Measurements from ENCODE around the gene KIAA0753. TPM values are rescaled to one million over a fixed set of nuclear protein-coding genes. Genes with fewer than 3 reads are reported as not detected.

KIAA0753 gene
- total and polyA plus RNA-seq, 2 of the 13 experiments (the other 11 are each of a cell fraction or from before 2014, with no cell fraction given) = 5.2 to 9.1 TPM

DNA sequence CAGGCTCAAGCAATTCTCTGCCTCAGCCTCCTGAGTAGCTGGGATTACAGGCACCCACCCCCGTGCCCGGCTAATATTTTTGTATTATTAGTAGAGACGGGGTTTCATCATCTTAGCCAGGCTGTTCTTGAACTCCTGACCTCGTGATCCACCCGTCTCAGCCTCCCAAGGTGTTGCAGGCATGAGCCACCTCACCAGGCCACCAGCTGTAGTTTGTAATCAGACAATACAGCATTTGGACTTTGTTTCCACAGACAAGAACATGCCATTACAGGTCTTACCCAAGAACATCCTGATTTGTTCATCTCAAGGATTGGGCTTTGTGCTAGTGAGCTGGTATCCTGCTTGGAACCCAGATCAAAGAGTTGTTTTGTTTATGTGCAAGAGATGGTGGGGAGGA, 41.2 kb upstream of the KIAA0753 start (continued):
- TF ChIP-seq IKZF4 (CRISPR knock-in tag; IDR thresholded peaks at IDR 0.05; ENCODE audit: borderline replicate concordance, low read depth, not compliant biosample characterization) (no peak), ZNF547 (CRISPR knock-in tag; IDR thresholded peaks at IDR 0.05) (no peak), NFYB (CRISPR knock-in tag; IDR thresholded peaks at IDR 0.05) (no peak), ZNF557 (CRISPR knock-in tag; IDR thresholded peaks at IDR 0.05) (no peak), RARA (CRISPR knock-in tag; IDR thresholded peaks at IDR 0.05) (peak; percentile 40; the same call in 1 of the 2 replicates), ONECUT2 (CRISPR knock-in tag; IDR thresholded peaks at IDR 0.05) (no peak), ZNF530 (CRISPR knock-in tag; IDR thresholded peaks at IDR 0.05; ENCODE audit: low read depth) (no peak), FOXP1 (IDR thresholded peaks at IDR 0.05) (no peak), FOXP1 (CRISPR knock-in tag; IDR thresholded peaks at IDR 0.05) (peak; percentile 29; the same call in 1 of the 2 replicates), ZNF644 (CRISPR knock-in tag; IDR thresholded peaks at IDR 0.05; ENCODE audit: low read depth) (peak; percentile 36; the same call in 1 of the 2 replicates), HNF4A (CRISPR knock-in tag; IDR thresholded peaks at IDR 0.05) (peak; percentile 55; the same call in 1 of the 2 replicates), NCOA2 (CRISPR knock-in tag; IDR thresholded peaks at IDR 0.05) (0 out of 2 replicates have a peak, but pooled peaks have one; percentile 11), ZBTB21 (CRISPR knock-in tag; IDR thresholded peaks at IDR 0.05) (0 out of 2 replicates have a peak, but pooled peaks have one; percentile 9), SALL1 (CRISPR knock-in tag; IDR thresholded peaks at IDR 0.05) (0 out of 2 replicates have a peak, but pooled peaks have one; percentile 6), ZNF775 (CRISPR knock-in tag; IDR thresholded peaks at IDR 0.05; ENCODE audit: borderline replicate concordance) (no peak), ZFP36L1 (CRISPR knock-in tag; IDR thresholded peaks at IDR 0.05) (no peak), PRPF4 (IDR thresholded peaks at IDR 0.05; ENCODE audit: low read depth, low read length, poor library complexity, severe bottlenecking) (no peak)
- TF ChIP-seq, protein P1, sequence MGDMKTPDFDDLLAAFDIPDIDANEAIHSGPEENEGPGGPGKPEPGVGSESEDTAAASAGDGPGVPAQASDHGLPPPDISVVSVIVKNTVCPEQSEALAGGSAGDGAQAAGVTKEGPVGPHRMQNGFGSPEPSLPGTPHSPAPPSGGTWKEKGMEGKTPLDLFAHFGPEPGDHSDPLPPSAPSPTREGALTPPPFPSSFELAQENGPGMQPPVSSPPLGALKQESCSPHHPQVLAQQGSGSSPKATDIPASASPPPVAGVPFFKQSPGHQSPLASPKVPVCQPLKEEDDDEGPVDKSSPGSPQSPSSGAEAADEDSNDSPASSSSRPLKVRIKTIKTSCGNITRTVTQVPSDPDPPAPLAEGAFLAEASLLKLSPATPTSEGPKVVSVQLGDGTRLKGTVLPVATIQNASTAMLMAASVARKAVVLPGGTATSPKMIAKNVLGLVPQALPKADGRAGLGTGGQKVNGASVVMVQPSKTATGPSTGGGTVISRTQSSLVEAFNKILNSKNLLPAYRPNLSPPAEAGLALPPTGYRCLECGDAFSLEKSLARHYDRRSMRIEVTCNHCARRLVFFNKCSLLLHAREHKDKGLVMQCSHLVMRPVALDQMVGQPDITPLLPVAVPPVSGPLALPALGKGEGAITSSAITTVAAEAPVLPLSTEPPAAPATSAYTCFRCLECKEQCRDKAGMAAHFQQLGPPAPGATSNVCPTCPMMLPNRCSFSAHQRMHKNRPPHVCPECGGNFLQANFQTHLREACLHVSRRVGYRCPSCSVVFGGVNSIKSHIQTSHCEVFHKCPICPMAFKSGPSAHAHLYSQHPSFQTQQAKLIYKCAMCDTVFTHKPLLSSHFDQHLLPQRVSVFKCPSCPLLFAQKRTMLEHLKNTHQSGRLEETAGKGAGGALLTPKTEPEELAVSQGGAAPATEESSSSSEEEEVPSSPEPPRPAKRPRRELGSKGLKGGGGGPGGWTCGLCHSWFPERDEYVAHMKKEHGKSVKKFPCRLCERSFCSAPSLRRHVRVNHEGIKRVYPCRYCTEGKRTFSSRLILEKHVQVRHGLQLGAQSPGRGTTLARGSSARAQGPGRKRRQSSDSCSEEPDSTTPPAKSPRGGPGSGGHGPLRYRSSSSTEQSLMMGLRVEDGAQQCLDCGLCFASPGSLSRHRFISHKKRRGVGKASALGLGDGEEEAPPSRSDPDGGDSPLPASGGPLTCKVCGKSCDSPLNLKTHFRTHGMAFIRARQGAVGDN (CRISPR knock-in tag; IDR thresholded peaks at IDR 0.05) = 0 out of 2 replicates have a peak, but pooled peaks have one; percentile 30
- TF ChIP-seq, protein P2, sequence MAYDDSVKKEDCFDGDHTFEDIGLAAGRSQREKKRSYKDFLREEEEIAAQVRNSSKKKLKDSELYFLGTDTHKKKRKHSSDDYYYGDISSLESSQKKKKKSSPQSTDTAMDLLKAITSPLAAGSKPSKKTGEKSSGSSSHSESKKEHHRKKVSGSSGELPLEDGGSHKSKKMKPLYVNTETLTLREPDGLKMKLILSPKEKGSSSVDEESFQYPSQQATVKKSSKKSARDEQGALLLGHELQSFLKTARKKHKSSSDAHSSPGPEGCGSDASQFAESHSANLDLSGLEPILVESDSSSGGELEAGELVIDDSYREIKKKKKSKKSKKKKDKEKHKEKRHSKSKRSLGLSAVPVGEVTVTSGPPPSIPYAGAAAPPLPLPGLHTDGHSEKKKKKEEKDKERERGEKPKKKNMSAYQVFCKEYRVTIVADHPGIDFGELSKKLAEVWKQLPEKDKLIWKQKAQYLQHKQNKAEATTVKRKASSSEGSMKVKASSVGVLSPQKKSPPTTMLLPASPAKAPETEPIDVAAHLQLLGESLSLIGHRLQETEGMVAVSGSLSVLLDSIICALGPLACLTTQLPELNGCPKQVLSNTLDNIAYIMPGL (CRISPR knock-in tag; IDR thresholded peaks at IDR 0.05; ENCODE audit: borderline replicate concordance in 1 of 2, low read depth in 1 of 2) = 0 out of 4 replicates have a peak, but pooled peaks of 1 of the 2 experiments have one; percentile 7
- TF ChIP-seq, protein P3, sequence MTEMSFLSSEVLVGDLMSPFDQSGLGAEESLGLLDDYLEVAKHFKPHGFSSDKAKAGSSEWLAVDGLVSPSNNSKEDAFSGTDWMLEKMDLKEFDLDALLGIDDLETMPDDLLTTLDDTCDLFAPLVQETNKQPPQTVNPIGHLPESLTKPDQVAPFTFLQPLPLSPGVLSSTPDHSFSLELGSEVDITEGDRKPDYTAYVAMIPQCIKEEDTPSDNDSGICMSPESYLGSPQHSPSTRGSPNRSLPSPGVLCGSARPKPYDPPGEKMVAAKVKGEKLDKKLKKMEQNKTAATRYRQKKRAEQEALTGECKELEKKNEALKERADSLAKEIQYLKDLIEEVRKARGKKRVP (CRISPR knock-in tag; IDR thresholded peaks at IDR 0.05) = peak in 1 of 2 experiments; percentile 51; a peak in 2 of 4 replicates
- TF ChIP-seq, protein P4, sequence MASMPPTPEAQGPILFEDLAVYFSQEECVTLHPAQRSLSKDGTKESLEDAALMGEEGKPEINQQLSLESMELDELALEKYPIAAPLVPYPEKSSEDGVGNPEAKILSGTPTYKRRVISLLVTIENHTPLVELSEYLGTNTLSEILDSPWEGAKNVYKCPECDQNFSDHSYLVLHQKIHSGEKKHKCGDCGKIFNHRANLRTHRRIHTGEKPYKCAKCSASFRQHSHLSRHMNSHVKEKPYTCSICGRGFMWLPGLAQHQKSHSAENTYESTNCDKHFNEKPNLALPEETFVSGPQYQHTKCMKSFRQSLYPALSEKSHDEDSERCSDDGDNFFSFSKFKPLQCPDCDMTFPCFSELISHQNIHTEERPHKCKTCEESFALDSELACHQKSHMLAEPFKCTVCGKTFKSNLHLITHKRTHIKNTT (CRISPR knock-in tag; IDR thresholded peaks at IDR 0.05) = no peak
- TF ChIP-seq, protein P5, sequence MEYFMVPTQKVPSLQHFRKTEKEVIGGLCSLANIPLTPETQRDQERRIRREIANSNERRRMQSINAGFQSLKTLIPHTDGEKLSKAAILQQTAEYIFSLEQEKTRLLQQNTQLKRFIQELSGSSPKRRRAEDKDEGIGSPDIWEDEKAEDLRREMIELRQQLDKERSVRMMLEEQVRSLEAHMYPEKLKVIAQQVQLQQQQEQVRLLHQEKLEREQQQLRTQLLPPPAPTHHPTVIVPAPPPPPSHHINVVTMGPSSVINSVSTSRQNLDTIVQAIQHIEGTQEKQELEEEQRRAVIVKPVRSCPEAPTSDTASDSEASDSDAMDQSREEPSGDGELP (IDR thresholded peaks at IDR 0.05; ENCODE audit: borderline replicate concordance, low read depth) = 0 out of 2 replicates have a peak, but pooled peaks have one; percentile 21
